GM19395 (cell line): ENCODE measurements around the gene SEMA6A.
"Not testable (repeated sequence)": the region's sequence is repeated elsewhere in the genome, so short reads cannot be mapped to it uniquely, and the experiment has no call there.

ENCODE experiments used
- ATAC-seq: cut with Tn5 transposase; IDR thresholded peaks from one replicate; pipeline ENCODE4 v1.9.1; 2021; ENCODE audit warnings: mild to moderate bottlenecking, moderate library complexity; ENCODE audit not compliant: unreplicated experiment

Gene SEMA6A

DNA sequence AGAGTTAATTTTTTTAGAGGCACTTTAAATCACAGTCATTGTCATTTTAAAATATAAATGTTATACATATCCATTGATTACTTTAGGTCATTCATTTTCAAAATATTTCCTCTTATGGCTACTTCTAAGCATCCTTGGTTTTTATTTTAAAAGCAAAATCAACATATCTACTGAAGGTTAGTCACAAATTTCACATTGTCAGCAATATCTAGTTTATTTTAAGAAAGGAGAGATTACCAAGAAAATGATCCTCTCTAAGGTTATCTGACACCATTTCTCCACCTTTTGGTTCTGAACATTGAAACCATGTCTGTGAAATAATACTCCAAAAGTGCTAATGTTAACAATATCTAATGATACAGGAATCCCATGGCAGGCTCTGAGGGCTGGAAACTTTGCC lies 24.5 kb downstream of the SEMA6A start:
- no peak for ATAC-seq

DNA sequence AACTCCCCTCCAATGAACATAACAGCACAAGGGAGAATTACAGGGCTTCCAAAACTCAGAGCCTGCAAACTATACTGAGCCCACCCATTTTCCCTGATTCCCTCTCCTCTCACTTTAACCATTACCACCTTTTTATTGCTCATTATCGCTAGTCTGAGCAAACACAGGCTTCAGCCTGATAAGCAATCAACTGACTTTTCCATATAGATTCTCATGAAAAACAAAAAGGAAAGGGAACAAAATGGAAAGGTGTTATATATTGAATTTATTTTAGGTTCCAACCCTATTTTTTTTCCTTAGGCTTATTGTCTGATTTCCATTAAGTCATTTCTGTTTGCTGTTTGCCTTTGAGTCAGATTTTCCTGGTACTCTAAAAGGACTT lies 27.9 kb downstream of the SEMA6A start:
- ATAC-seq, result no peak

DNA sequence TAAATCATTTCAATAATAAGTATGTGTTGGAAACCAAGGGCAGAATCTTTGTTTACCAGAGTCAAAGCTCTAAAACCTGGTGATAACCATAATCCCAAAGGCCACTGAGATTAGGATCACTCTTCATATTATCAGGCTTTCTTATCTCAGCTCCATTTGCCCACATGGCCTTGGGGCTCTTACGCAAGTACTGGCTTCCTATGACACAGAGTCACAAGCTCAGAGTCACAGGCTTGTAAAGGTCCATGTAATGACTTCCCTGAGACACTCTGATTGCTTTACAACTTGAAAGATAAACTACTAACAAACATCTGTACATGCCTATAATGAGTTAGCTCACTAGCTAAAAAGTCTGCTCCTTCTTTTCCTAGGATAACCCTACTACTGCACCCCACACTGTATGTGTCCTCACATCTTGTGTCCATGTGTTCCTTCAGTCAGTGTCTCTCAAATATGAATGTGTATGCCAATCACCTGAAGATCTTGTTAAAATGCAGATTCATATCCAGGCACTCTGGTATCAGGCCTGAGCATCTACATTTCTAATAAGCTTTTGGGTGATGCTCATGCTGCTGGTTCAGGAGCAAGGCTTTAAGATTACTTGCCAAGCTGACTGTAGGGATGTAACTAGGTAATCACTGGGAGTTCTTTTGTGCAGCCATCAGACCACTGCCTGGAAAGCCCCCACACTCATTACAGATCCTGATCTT lies 28.4 kb downstream of the SEMA6A start:
- no peak for ATAC-seq

DNA sequence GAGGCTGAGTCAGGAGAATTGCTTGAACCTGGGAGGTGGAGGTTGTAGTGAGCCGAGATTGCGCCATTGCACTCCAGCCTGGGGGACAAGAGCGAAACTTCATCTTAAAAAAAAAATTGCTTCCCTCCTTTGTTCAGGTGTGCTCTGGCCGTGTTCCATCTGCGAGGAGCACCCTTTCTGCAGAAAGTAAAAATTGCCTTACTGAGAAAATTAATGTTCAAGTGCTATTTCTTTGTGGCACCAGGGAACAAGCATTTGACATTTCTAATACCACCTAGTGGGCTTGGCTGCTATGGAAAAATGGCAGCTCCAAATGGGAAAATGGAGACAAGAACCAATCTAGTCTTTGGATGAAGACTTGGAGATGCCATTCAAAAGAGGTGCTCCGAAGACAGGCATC lies 29.2 kb downstream of the SEMA6A start:
- ATAC-seq, result not testable (repeated sequence)

DNA sequence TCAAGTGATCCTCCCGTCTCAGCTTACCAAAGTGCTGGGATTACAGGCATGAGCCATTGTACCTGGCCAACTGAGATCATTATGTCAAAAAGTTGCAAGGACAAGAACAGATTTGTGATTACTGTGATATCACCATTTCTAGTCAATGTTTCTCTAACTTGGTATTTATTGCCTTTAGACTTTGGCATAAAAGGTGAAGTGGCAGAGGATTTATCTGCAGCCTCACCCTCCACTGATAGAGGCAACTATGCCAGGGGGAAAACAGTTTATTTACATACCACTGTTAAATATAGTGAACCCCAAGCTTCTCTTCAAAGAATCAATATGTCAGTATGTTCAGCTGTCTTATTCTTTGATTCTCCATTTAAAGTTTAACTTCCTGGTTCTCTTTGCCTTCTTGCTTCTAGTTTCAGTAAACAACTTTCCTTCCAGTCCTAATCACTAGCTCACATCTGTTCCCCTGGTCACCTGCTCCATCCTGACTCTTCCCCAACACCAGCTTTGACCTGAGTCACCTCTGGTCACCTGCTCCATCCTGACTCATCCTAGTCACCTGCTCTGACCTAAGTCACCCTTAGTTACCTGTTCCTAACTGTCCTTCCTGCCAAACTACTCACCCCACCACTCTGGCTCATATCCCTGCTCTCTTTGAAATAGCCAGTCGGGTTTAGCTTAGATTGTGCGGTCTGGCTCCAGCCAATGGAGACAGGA lies 29.9 kb downstream of the SEMA6A start:
- no peak for ATAC-seq

DNA sequence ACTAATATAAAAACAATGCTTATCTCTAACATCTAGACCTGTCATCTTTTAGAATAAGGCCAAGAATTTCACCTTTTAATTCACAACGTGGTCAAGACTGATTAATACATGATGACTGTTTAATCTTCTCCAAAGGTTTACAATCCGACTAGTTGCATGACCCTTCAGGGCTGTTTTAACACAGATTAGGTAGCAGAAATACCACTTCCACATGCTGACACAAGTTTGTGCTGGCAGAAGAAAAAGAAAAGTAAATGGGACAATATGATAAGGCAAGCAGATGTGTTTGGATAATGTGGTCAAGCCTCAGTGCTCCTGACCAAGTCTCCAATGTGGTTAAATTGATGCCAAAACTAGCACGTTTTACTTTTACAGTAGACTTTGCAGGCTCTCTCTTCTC lies 31.1 kb downstream of the SEMA6A start:
- ATAC-seq, result no peak

DNA sequence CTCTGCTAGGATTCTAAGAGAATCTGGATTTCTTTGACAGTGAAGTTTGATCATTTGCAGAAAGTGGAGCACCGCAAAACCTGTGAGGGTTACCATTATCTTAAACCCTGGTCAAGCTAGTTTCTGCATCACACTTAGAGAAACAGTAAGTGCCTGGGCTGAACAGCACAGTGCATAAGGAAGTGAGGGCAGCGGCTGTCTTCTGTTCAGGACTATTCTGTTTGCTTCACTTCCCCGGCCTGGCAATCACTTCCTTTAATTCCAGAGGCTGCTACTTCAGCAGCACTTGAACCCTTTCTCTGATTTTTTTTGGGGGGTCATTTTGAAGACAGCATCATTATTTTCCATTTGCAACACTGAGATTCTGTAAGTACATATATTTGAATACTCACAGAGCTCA lies 32.0 kb downstream of the SEMA6A start:
- no peak for ATAC-seq

DNA sequence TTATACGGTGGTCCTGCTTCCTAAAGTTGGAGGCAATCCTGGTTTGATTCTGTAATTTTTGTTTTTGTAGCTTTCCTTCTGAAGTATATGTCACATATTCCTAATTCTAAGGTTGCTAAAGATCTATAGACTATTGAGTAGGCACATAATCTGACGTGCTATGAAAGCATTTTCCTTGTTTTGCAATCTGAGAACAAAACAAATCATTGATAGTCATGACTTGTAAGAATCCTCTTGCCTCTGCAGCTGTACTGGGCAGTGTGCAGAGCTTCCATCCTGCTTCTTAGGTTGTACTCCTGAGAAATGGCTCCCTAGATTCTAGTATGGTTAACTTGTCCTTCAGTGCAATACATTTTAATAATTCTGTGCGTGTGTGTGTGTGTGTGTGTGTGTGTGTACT lies 35.4 kb downstream of the SEMA6A start:
- no peak for ATAC-seq

DNA sequence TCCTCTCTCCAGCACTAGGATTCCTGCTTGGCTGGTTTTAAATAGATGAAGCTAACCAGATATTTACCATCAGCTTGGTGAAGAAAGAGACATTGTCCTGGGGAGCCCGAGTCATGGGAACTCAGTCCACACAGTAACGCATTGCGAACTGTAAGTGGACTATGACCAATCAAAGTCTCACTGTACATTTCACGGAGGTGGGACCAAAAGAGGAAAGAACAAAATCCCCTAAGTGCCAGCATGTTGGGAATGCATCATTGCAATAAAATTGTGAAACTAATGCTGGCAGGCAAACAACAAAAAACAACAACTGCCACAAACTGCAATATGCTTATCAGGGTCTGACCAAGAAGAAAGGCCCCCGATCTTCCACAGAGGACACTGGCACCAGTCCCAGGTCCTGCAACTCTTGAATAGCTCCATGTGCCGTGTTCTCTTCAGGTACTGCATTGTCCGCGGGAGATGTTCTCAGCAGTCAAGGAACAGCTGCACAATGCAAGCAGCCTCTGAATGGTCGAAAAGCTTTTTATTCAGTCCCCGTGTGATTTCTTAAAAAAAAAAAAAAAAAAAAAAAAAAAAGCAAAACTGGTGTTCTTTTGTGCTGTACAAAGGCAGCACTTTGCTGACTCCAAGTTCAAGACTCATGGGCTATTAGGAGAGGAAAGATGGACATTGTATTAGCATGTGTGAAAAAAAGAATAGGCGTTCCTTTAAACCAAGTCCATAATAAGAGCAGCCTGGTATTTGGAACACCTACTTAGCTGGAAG lies 38.1 kb downstream of the SEMA6A start:
- no peak for ATAC-seq

DNA sequence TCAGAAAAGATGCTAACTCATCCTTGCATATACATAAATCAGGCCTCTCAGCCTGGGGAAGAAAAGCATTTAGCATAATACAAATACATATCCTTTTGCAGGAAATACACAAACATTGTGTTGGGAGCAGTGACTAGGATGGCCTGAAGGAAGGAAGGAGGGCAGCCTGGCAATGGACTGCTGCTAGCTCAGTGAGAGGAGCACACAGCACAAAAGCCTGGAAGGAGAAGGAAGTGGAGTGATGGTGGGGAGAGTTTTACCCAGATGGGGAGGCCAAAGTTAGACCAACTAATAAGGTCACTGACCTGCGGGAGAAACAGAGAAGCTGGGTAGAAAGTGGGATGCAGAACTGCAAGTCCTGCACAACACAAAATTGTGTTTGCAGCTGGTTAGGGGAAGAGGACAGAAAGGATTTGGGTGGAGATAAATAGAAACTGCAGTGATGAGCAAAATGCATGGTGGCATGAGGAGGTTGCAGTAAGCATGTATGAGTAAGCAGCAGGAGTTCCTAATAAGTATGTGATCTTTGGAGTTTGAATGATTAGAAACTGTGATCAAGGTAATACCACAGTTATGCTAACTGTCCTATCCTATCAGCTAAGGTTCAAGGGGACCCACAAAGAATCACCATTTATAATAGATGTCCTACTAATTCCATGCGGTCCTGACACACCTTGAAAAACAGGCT lies 39.5 kb downstream of the SEMA6A start:
- ATAC-seq, result no peak

DNA sequence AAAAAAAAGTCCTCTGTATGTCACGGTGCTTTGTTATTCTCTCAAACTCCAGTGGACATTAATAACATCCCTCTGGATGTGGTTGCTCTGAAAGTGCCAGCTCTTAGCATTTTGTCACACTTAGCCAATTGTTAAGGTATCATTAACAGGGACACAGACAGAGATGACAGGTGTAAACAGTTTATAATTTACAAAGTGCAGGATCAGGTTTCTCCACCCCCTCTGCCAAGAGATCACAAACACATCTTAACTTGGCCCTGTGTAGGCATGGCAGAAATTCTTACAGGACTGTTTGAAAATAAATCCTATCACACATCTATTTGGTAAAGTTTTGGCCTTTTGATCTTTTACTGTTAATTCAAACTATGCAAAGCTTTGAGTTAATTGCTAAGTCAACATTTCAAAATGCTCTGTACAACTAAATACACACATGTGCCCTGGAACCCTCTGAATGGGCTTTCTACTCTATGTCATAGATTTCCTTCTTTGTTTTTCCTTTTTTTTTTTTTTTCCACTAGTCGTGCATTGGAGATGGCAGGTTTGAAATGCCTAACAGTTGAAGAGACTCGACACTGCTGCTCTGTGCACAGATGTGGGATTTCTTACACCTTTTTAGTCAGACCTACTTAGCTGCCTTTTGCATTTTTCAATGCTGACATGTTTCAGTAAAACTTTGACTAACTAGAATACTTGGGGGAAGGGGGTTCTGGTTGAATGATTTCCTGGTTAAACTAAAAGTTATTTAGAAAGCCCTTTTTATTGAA lies 41.7 kb downstream of the SEMA6A start:
- ATAC-seq, result peak; percentile 74

DNA sequence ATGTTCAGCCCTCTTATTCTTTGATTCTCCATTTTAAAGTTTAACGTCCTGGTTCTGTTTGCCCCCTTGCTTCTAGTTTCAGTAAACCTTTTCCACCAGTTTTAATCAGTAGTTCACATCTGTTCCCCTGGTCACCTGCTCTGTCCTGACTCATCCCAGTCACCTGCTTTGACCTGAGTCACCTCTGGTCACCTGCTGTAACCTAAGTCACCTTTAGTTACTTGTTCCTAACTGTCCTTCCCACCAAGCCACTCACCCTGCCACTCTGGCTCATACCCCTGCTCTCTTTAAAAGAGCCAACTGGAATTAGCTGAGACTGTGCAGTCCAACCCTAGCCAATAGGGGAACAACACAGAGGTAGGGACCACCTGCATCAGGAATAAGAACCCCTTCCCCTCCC lies 43.0 kb downstream of the SEMA6A start:
- ATAC-seq, result no peak

DNA sequence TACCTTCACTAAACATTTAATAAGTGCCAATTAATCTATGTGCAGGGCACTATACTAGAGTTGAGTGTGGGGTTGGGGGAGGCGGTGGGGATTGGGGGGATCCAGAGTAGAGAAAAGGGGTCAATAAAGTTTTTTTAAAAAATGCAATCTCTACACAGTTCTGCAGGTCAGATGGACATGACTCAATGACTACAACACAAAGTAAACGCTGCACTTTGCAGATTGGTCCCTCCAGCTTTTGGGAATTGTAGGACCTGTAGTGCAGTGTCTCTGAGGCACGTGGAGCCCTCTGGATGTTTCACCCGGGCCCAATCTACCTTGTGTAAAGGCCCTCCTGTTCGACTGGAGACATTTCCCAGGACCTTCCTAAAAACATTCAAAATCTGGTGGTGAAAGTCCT lies 43.5 kb downstream of the SEMA6A start:
- ATAC-seq, result no peak

DNA sequence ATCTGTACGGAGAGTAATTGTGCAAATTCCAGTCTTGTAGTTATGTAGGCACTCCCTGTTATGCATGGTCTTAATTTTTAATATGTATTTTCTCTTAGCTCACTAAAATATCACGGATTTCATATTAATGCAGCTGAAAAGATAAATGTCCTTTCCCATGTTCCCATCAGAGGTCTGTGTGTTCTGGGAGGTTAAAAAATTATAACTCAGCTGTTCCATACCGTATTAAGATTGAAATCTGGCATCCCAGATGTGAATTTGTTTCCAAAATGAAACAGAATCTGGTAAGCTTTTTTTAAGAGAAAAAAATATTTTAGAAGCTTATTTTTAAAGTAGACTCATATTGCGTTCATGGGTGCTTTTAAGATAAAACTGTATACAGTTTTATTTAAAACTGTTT lies 44.3 kb downstream of the SEMA6A start:
- no peak for ATAC-seq

DNA sequence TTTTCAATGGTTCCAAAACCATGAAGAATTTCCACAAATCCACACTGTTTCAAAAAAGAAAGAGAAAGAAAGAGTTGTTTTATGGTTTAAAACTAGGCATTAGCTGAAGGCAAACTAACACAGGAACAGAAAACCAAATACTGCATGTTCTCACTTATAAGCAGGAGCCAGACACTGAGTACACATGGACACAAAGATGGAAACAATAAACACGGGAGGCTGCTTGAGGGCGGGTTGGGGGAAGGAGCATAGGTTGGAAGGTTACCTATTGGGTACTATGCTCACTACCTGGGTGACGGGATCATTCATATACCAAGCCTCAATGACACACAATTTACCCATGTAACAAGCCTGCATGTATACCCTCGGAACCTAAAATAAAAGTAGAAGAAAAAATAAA lies 45.0 kb downstream of the SEMA6A start:
- ATAC-seq, result no peak

DNA sequence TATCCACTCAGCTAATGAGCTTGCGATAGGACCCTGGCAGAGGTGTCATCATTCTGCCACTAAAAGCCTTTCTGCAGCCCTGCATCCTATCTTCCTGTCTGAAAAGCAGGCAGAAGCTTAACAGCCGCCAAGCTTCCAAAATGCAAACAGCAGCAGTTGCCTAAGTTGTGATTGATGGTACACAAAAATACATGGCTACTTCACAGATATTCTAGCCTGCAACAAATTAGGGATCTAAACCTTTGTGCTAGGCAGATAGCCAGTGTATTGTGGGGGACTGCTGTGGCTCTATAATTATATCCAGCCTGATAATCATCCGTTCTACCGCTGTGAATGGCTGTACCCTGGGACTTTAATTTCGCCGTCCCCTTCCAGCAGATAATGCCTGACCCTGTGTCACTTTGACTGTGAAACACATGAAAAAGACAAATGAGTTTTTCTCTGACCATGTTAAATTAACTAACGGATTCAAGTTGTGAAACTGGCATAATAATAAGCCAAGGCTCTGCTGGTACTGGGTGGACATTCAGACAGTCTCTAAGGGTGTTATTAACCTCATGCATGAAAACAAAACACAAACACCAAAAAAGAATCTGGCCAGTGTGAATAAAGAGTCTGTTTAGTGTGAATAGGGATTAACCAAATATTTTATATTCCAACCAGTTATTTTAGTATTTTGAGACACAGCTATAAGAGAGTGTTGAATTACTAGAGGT lies 45.9 kb downstream of the SEMA6A start:
- no peak for ATAC-seq

DNA sequence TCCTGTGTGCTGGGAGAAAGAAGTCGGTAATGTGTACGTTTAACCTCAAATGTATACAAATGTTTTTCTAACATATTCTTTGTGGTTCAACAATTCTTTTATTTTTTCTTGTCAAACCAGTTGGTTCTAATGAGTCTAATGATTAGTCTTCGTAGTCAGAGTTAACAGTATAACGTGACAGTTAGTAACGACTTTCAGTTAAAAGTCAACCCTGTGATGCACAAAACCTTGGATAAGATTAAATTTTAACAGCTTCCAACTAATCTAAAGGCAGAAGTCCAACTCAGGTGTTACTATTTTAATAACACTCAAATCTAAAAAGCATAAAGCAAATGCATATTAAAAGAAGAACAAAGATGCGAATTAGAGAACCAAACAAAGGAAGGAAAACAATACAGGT lies 47.0 kb downstream of the SEMA6A start:
- no peak for ATAC-seq

DNA sequence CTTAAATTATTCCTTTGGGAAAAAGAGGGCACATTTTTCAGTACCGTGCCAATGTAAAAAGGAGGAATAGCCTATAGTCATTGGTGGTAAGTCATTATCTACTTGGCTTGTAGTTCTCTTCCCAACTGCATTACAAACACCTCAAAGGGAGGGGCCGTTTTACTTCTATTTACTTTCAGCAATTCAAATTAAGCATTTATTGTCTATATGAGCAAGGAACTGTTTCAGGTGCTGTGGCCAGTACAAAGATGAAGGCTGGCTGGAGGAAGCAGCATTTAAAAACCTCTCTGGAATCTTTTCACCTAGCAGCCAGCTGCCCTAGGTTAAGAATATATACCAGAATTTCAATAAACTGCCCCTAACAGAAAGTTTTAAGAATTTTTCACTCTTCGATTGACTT lies 48.9 kb downstream of the SEMA6A start:
- ATAC-seq, result no peak

DNA sequence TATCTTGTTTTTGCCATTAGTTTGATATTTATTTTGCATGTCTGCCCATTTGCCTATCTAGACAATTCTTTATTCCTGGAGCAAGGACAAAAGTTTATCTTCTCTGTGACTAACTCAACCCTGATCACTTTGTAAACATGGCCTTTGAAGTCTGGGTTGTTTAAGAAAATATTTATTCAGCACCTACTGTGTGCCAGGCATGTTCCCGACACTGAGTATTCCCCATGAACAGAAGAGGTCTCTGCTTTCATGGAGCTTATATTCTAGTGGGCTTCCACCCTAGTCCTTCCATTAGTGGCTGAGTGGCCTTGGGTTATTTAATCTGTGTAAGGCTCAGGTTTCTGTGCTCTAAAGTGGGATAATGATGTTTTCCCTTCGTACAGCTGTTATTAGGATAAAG lies 49.7 kb downstream of the SEMA6A start:
- ATAC-seq, result no peak
